ENCODE measurements around the gene C10orf71. TPM values are rescaled to one million over a fixed set of nuclear protein-coding genes. Genes with fewer than 3 reads are reported as not detected.

Gene C10orf71
- polyA plus RNA-seq, 1 donor from 2014 or later: not detected

- Histone ChIP-seq H3K9me3 (ENCODE audit: low read length) (no peaks in the 10 kb centered on the region), H3K9me2 (ENCODE audit: insufficient read depth, low read length) (no peaks in the 10 kb centered on the region), H3K36me3 (ENCODE audit: insufficient read depth, low read length) (no peaks in the 10 kb centered on the region), H3K4me2 (ENCODE audit: low read length) (no peak overlapping the region), H3F3A (ENCODE audit: insufficient read depth, low read length, poor library complexity, severe bottlenecking) (no peaks in the 10 kb centered on the region), H3K27me3 (ENCODE audit: insufficient read depth, low read depth, low read length) (no peaks in the 10 kb centered on the region), H3K4me3 (ENCODE audit: low read length) (no peak overlapping the region), H3K9ac (ENCODE audit: low read length) (no peak overlapping the region), H3K79me2 (replicated peaks; ENCODE audit: insufficient read depth, low read length) (no peaks in the 10 kb centered on the region), H3K27ac (ENCODE audit: low read length) (no peak overlapping the region), H4K20me1 (ENCODE audit: insufficient read depth) (no peaks in the 10 kb centered on the region), H2AFZ (ENCODE audit: low read depth, low read length) (no peak overlapping the region)
- no peak for TF ChIP-seq MXI1 (conservative IDR thresholded peaks at IDR 0.05; ENCODE audit: poor library complexity, severe bottlenecking)
- TF ChIP-seq TAF1 (IDR thresholded peaks at IDR 0.05; ENCODE audit: low read depth): no peak
- no peak for TF ChIP-seq POLR2AphosphoS5 (IDR thresholded peaks at IDR 0.05)
- TF ChIP-seq RAD21 (conservative IDR thresholded peaks at IDR 0.05): no peak
- TF ChIP-seq SMC3 (conservative IDR thresholded peaks at IDR 0.05; ENCODE audit: poor library complexity): no peak
- TF ChIP-seq EZH2 (IDR thresholded peaks at IDR 0.05; ENCODE audit: borderline replicate concordance, insufficient read depth, low read length, poor library complexity, severe bottlenecking): no peak
- no peak for TF ChIP-seq EP300 (conservative IDR thresholded peaks at IDR 0.05; ENCODE audit: poor library complexity, severe bottlenecking)
Measured at GRCh38 chr10:49310460-49310859, 11.5 kb downstream of the C10orf71 start.

GRCh38 chr10:49310901-49311554 is 12.1 kb downstream of the C10orf71 start:
- no peaks in the 10 kb centered on the region for H3K27me3 ChIP-seq (ENCODE audit: insufficient read depth, low read depth, low read length)
- H2AFZ ChIP-seq (ENCODE audit: low read depth, low read length): no peak overlapping the region
- no peaks in the 10 kb centered on the region for H3F3A ChIP-seq (ENCODE audit: insufficient read depth, low read length, poor library complexity, severe bottlenecking)
- no peaks in the 10 kb centered on the region for H3K79me2 ChIP-seq (replicated peaks; ENCODE audit: insufficient read depth, low read length)
- H3K4me3 ChIP-seq (ENCODE audit: low read length): no peak overlapping the region
- H3K4me2 ChIP-seq (ENCODE audit: low read length): no peak overlapping the region
- H4K20me1 ChIP-seq (ENCODE audit: insufficient read depth): no peaks in the 10 kb centered on the region
- no peaks in the 10 kb centered on the region for H3K9me2 ChIP-seq (ENCODE audit: insufficient read depth, low read length)
- no peak overlapping the region for H3K9ac ChIP-seq (ENCODE audit: low read length)
- no peaks in the 10 kb centered on the region for H3K36me3 ChIP-seq (ENCODE audit: insufficient read depth, low read length)
- TF ChIP-seq SMC3 (conservative IDR thresholded peaks at IDR 0.05; ENCODE audit: poor library complexity): no peak
- TF ChIP-seq TAF1 (IDR thresholded peaks at IDR 0.05; ENCODE audit: low read depth): no peak
- TF ChIP-seq EZH2 (IDR thresholded peaks at IDR 0.05; ENCODE audit: borderline replicate concordance, insufficient read depth, low read length, poor library complexity, severe bottlenecking): no peak
- no peak for TF ChIP-seq MXI1 (conservative IDR thresholded peaks at IDR 0.05; ENCODE audit: poor library complexity, severe bottlenecking)
- no peak for TF ChIP-seq CTCF (IDR thresholded peaks at IDR 0.05; ENCODE audit: poor library complexity, severe bottlenecking)
- TF ChIP-seq REST (IDR thresholded peaks at IDR 0.05; ENCODE audit: borderline replicate concordance): no peak
- TF ChIP-seq POLR2AphosphoS5 (IDR thresholded peaks at IDR 0.05): no peak
- no peak for TF ChIP-seq RAD21 (conservative IDR thresholded peaks at IDR 0.05)
- TF ChIP-seq EP300 (conservative IDR thresholded peaks at IDR 0.05; ENCODE audit: poor library complexity, severe bottlenecking): no peak
- no peaks in the 10 kb centered on the region for H3K9me3 ChIP-seq (ENCODE audit: low read length)
- H3K27ac ChIP-seq (ENCODE audit: low read length): no peak overlapping the region

All from neural cell (in vitro differentiated cells).